Stimulated activated CD4-positive, alpha-beta T cell treated with anti-CD3 and anti-CD28 coated beads, Interleukin-2, amount 100 ng/mL, for 4 hours (primary cell): ENCODE measurements around the gene EYS.

Source experiments
- DNase-seq: peaks from one replicate; pipeline ENCODE4 v3.0.0-alpha.2; 2020; ENCODE audit warnings: low read depth

The EYS gene

GRCh38 chr6:64721865-64722264, 985.2 kb downstream of the EYS start:
- DNase-seq: no peak

- DNase-seq: no peak
Measured at GRCh38 chr6:64717281-64717680, 989.7 kb downstream of the EYS start.

GRCh38 chr6:64715624-64716023, 991.4 kb downstream of the EYS start:
- no peak for DNase-seq

- DNase-seq: no peak
Measured at GRCh38 chr6:64714073-64714472, 993.0 kb downstream of the EYS start.

GRCh38 chr6:64713175-64713574, 993.9 kb downstream of the EYS start:
- DNase-seq: no peak

DNA sequence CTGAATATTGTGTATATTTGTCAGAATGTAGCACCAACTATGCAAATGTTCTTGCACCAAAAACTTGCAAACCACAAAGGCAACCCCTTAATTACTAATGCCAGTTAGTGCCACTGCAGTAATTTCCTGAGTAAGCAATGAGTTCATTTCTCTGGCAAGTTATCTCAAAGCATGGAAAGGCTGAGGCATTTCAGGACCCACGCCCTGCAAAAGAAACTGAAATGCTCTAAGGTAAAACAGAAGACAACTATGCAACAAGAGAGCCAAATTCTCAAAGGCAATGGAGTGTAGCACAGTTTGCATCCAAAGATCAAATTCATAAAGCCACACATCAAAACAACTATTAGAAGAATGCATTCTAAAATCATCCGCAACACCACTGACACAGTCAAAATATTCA, 994.4 kb downstream of the EYS start:
- no peak for DNase-seq

GRCh38 chr6:64703922-64704321, 1003.1 kb downstream of the EYS start:
- DNase-seq: no peak

GRCh38 chr6:64696053-64696452, 1011.0 kb downstream of the EYS start:
- DNase-seq: no peak

DNA sequence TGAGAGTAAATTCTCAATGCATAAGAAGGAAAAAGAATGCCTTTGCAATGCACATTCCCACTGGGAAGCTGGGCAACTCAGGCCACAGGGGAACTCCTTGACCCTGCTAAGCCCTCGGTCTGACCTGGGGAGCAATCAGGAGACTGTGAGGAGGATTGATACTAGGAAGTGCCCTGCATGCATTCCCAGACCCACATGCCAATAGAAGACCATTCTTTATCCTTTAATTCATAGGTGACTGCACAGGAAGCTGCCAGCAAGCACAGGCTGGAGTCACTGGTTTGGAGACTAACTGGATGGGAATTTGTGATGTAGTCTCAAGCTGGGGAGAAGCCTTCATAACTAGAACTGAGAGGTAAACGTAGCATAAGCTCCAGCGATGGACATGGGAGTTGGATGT, 1012.7 kb downstream of the EYS start:
- no peak for DNase-seq

DNA sequence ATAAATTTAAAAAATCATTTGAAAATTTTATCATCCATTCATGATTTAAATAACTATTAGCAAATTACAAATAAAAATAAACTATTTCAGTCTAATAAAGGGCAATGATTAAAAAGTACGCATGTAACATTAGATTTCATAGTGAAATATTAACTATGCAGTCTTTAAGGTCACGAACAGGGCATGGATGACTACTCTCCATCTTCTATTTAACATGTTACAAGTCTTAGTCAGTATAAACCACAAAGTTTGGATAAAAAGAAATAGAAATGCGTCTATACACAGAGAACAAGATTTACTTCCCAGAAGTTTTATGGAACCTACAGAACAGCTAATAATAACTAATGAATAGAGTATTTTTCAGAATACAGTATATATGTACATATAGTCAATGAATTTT, 1016.0 kb downstream of the EYS start:
- DNase-seq: no peak

DNA sequence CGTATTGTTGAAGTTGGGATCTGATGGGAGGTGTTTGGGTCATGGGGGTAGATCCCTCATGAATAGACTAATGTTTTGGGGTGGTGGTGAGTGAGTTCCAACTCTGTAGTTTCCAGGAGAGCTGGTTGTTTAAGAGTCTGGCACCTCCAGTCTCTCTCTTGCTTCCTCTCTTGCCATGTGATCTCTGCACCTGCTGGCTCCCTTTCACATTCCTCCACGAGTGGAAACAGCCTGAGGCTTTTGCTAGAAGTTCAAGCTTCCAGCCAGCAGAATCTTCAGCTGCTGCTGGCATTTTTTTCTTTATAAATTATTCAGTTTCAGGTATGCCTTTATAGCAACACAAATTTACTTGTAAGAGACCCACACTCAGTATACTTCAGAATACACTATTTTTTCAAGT, 1021.6 kb downstream of the EYS start:
- DNase-seq: no peak

GRCh38 chr6:64683682-64684081, 1023.3 kb downstream of the EYS start:
- DNase-seq: no peak

GRCh38 chr6:64681416-64682160, 1025.4 kb downstream of the EYS start:
- no peak for DNase-seq

DNA sequence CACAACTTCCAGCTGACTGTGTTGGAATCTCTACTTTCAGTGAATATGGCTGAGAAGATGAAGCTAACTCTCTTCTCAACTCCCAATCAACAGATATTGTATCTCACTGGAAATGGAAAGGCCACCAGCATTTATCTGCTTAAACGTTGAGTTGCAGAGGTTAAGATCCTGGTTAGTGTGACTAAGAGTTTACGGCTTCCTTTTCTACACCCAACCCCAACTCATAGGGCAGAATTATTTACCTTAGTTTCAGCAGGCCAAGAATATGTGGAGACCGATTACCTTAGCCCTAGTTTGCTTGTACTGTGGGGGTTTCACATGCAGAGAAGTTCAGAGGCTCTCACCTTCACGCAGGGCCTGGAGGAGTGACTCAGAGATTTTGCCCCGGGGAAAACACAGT, 1026.6 kb downstream of the EYS start:
- DNase-seq: no peak

- no peak for DNase-seq
Measured at GRCh38 chr6:64679416-64679815, 1027.6 kb downstream of the EYS start.

DNA sequence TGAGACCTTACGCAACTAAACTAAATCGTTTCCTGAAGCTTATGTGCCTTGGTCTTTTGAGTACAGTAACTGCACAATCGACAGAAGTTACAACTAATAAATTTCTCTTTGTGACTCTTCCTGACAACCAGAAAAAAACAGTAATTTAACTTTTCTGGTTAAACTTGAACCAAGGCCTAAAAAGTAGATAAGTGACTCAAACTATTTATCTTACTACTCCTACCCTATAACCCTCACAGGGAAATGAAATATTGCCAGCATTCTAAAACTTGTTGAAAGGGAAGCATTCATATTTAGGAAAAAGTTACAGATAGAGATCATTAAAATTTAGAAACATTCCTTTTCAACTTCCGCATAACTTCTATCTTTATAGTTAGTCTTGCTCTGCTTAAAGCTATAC, 1034.4 kb downstream of the EYS start:
- no peak for DNase-seq

GRCh38 chr6:64672131-64672530, 1034.9 kb downstream of the EYS start:
- DNase-seq: no peak

DNA sequence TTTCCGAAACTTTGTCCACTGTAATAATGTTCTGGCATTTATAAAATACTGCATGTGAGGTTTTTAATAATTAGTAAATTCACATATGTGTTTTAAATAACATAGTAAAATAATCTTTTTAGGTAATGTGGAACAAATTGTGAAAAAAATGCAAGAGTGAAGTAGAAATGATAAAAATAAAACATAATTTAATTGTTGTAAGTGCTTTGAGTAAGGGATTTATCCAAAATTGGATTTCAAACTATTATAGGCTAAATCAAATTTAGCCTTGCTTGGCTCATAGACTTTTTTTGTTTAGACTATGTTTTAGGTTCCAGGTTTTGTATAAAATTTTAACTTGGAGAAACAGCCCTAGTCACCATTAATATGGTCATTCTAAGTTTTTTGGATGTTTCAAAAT, 1041.9 kb downstream of the EYS start:
- no peak for DNase-seq

DNA sequence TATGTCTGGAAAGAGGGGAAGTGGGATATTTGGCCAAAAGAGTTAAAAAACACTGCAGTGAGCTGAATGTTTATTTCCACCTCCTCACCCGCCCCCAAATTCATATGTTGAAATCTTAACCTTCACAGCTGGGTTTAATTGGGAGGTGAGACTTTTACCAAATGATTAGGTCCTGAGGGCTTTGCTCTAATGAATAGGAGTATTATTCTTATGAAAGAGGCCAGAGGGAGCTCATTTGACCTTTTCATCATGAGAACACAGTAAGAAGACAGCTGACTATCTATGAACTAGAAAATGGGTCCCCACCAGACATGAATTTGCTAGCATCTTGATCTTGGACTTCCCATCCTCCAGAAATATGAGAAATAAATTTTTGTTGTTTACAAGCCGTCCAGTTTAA, 1042.5 kb downstream of the EYS start:
- DNase-seq: no peak

DNA sequence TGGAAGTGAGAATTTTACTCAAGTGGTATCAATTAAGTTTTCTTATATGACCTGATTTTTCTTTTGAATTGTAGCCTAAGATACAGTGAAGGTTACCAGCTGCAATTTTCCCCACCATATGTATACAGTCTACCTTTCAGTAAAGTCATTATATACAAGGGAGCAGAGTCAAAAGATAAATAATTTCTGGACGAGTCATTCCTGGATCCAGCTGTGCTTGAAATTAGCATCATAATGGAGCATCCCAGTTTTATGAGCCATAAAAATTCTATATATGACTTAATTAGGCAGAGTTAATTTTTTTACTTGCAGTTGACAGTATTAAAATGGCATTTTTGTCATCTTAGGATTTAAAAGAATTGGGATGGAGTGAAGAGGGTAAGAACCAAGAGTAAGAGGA, 1063.0 kb downstream of the EYS start:
- DNase-seq: no peak

DNA sequence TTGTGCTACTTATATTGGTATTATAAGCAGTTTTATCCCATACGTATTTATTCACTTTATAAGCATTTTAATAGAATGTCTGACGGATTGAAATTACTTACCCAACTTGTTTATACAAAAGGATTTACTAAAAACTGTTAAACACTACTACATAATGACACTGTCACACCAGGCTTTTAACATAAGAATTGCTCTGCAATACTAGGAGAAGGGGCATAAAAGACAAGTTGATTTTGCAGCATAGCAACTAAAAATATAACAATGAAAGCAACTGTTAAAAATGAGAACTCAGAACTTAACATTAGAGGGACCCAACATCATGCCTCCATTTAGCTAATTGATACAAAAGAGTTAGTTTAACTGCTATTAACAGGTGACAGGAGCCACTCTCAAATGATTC, 1076.1 kb downstream of the EYS start:
- DNase-seq: no peak

- DNase-seq: no peak
Measured at GRCh38 chr6:64622944-64623343, 1084.1 kb downstream of the EYS start.

DNA sequence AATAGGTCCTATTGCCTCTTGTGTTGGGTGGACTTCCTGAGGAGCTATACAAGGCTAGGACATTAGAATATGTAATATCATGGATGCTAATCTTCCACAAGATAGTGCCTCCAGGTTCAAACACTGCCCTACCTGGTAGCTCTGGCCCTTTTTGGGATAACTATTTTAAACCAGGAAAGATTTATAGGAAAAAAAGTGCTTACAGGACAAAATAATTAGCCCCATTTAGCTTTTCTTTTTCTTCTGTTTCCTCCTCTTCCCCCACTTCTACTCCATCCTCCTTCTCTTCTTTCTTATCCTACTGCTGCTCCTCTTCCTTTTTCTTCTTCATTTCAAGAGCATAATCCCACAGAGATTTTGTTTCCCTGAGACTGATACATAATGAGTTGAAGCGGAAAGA, 1104.0 kb downstream of the EYS start:
- no peak for DNase-seq

DNA sequence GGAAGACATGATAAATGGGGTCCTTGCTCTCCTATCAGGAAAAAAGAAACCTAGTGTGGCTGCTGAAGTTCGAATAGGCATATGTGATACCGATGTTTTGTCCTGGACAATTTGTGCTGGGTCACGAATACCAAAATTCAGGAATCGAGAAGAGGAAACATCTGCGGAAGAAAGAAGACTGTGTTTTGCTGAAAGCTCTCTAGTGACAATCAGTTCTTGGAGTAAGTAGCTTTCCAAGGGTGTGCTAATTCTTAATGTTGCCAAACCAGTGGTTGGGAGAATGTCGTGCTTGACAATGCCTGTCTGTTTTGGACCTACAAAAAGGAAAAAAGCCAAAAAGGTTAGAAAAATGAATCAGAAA, 1115.4 kb downstream of the EYS start:
- no peak for DNase-seq
